ENCODE measurements around the gene ETNK2.

- TF ChIP-seq CTCF (IDR thresholded peaks at IDR 0.05; ENCODE audit: low read depth, low read length, missing input control), result no peak
- no peak for TF ChIP-seq JUND (IDR thresholded peaks at IDR 0.05)
- no peak for TF ChIP-seq TAF1 (conservative IDR thresholded peaks at IDR 0.05)
- no peak for TF ChIP-seq MAX (IDR thresholded peaks at IDR 0.05)
- no peak for TF ChIP-seq REST (IDR thresholded peaks at IDR 0.05)
Measured at GRCh38 chr1:204149107-204149506, 2.7 kb downstream of the ETNK2 start.
